ENCODE results near the gene SDK1. TPM values are rescaled to one million over a fixed set of nuclear protein-coding genes. Genes with fewer than 3 reads are reported as not detected.

The SDK1 gene
- total and polyA plus RNA-seq, 11 donors: 2.2 to 5.8 (median 3.4) TPM

GRCh38 chr7:3733541-3734140, 432.6 kb downstream of the SDK1 start:
- DNase-seq: no peak
- no peak overlapping the region for H3K4me3 ChIP-seq
- H3K27ac ChIP-seq: no peak overlapping the region
- no peaks in the 10 kb centered on the region for H3K36me3 ChIP-seq
- intact Hi-C loops (cut with DNase I): no loop called here
- TF ChIP-seq POLR2A (IDR thresholded peaks at IDR 0.05): no peak
- TF ChIP-seq CTCF (IDR thresholded peaks at IDR 0.05): no peak
- no peak for ATAC-seq
- 81 to 89% (median 82%) methylated on average over 11 of the region's 11 CpGs for WGBS, 4 donors
- H3K27me3 ChIP-seq: no peaks in the 10 kb centered on the region
- no peaks in the 10 kb centered on the region for H3K4me1 ChIP-seq
- H3K9me3 ChIP-seq: peaks cover 0 to 22% (median 9%) of the 10 kb centered on the region in 12 donors

- H3K27ac ChIP-seq: no peak overlapping the region
- H3K27me3 ChIP-seq: no peaks in the 10 kb centered on the region
- intact Hi-C loops (cut with DNase I): no loop called here
- no peaks in the 10 kb centered on the region for H3K4me1 ChIP-seq
- TF ChIP-seq POLR2A (IDR thresholded peaks at IDR 0.05): no peak
- TF ChIP-seq CTCF (IDR thresholded peaks at IDR 0.05): no peak
- no peak for DNase-seq
- no peak for ATAC-seq
- no peaks in the 10 kb centered on the region for H3K36me3 ChIP-seq
- WGBS, 4 donors: 75 to 91% (median 84%) methylated on average over 1 of the region's 1 CpG
- H3K9me3 ChIP-seq: peaks cover 0 to 30% (median 11%) of the 10 kb centered on the region in 12 donors
- H3K4me3 ChIP-seq: no peak overlapping the region
These were observed 437.9 kb downstream of the SDK1 start for GRCh38 chr7:3738964-3739363.

- H3K27ac ChIP-seq: no peak overlapping the region
- no peaks in the 10 kb centered on the region for H3K27me3 ChIP-seq
- intact Hi-C loops (cut with DNase I): no loop called here
- DNase-seq (no peak), ATAC-seq (peak in 2 of 4 donors; percentile 39 to 59)
- TF ChIP-seq POLR2A (IDR thresholded peaks at IDR 0.05) (no peak), CTCF (IDR thresholded peaks at IDR 0.05) (no peak)
- WGBS, 4 donors: 45 to 62% (median 53%) methylated on average over 2 of the region's 2 CpGs
- peaks cover 0 to 30% (median 11%) of the 10 kb centered on the region in 12 donors for H3K9me3 ChIP-seq
- H3K36me3 ChIP-seq: no peaks in the 10 kb centered on the region
- no peak overlapping the region for H3K4me3 ChIP-seq
- H3K4me1 ChIP-seq: no peaks in the 10 kb centered on the region
These were observed 438.9 kb downstream of the SDK1 start for GRCh38 chr7:3739983-3740382.

- ATAC-seq (no peak), DNase-seq (no peak)
- Histone ChIP-seq H3K27me3 (no peaks in the 10 kb centered on the region), H3K36me3 (no peaks in the 10 kb centered on the region), H3K9me3 (no peaks in the 10 kb centered on the region), H3K4me1 (no peaks in the 10 kb centered on the region), H3K4me3 (no peak overlapping the region), H3K27ac (no peak overlapping the region)
- TF ChIP-seq CTCF (IDR thresholded peaks at IDR 0.05): no peak
- TF ChIP-seq POLR2A (IDR thresholded peaks at IDR 0.05): no peak
- 49 to 67% (median 55%) methylated on average over 2 of the region's 2 CpGs for WGBS, 4 donors
- intact Hi-C loops (cut with DNase I): no loop called here
These were observed 446.4 kb downstream of the SDK1 start for GRCh38 chr7:3747467-3747866.
